ENCODE measurements around the gene ELF1.
"Not testable (repeated sequence)": the region's sequence is repeated elsewhere in the genome, so short reads cannot be mapped to it uniquely, and the experiment has no call there.

Gene ELF1

GRCh38 chr13:40886017-40886416 lies 133.1 kb downstream of the ELF1 start:
- no peak for DNase-seq (ENCODE audit: low read depth)

- DNase-seq (ENCODE audit: low read depth) = not testable (repeated sequence)
Measured at GRCh38 chr13:40884175-40884574, 134.9 kb downstream of the ELF1 start.

Measured in fibroblast of gingiva (primary cell).